ENCODE results near the gene REV3L. TPM values are rescaled to one million over a fixed set of nuclear protein-coding genes. Genes with fewer than 3 reads are reported as not detected.

The REV3L gene
- total and polyA plus RNA-seq, 4 donors, result 8.8 to 91.4 (median 19.8) TPM

- WGBS, 2 donors, result 70 to 74% methylated on average over 2 of the region's 2 CpGs
- no peak for TF ChIP-seq CTCF (IDR thresholded peaks at IDR 0.05; ENCODE audit: control extremely low read depth, extremely low read depth)
- no peaks in the 10 kb centered on the region for H3K36me3 ChIP-seq (ENCODE audit: control insufficient read depth in 4 of 4, insufficient read depth in 4 of 4, low read length in 4 of 4)
- no peaks in the 10 kb centered on the region for H3K27me3 ChIP-seq (ENCODE audit: control insufficient read depth in 3 of 3, insufficient read depth in 3 of 3, low read length in 2 of 3)
- ATAC-seq (ENCODE audit: insufficient read depth, low FRiP score), result no peak
- H3K9me3 ChIP-seq (ENCODE audit: control insufficient read depth in 4 of 4, insufficient read depth in 3 of 4, low read length in 3 of 4), result no peaks in the 10 kb centered on the region
- H3K4me3 ChIP-seq, result no peak overlapping the region
- peaks cover 0 to 11% (median 2%) of the 10 kb centered on the region in 5 donors for H3K4me1 ChIP-seq (ENCODE audit: control insufficient read depth in 5 of 5, insufficient read depth in 5 of 5, low read length in 5 of 5)
- DNase-seq, result no peak
- H3K9ac ChIP-seq (ENCODE audit: insufficient read depth in 1 of 2, low read length in 2 of 2), result no peak overlapping the region
- H3K27ac ChIP-seq (ENCODE audit: low read depth in 1 of 2, low read length in 1 of 2), result no peak overlapping the region
These were observed 47.2 kb upstream of the REV3L start for GRCh38 chr6:111530218-111530617.

DNA sequence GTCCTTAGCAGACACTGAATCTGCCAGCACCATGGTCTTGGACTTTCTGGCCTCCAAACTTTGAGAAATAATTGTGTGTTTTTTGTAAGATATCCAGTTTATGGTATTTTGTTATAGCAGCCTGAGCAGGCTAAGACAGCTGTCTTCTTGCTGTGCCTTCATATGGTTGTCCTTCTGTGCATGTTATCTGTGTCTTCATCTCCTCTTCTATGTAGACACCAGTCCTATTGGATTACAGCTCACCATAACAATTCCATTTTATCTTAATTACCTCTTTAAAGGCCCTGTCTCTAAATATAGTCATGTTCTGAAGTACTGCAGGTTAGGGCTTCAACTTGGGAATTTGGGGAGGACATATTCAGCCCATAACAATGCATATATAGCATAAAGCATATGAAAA is 44.3 kb upstream of the REV3L start:
- ATAC-seq (ENCODE audit: insufficient read depth, low FRiP score) (no peak), DNase-seq (no peak)
- no peak overlapping the region for H3K4me3 ChIP-seq
- no peaks in the 10 kb centered on the region for H3K36me3 ChIP-seq (ENCODE audit: control insufficient read depth in 4 of 4, insufficient read depth in 4 of 4, low read length in 4 of 4)
- H3K27ac ChIP-seq (ENCODE audit: low read depth in 1 of 2, low read length in 1 of 2), result no peak overlapping the region
- H3K27me3 ChIP-seq (ENCODE audit: control insufficient read depth in 3 of 3, insufficient read depth in 3 of 3, low read length in 2 of 3), result no peaks in the 10 kb centered on the region
- H3K4me1 ChIP-seq (ENCODE audit: control insufficient read depth in 5 of 5, insufficient read depth in 5 of 5, low read length in 5 of 5), result peaks cover 0 to 12% (median 6%) of the 10 kb centered on the region in 5 donors
- no peaks in the 10 kb centered on the region for H3K9me3 ChIP-seq (ENCODE audit: control insufficient read depth in 4 of 4, insufficient read depth in 3 of 4, low read length in 3 of 4)
- H3K9ac ChIP-seq (ENCODE audit: insufficient read depth in 1 of 2, low read length in 2 of 2), result no peak overlapping the region
- TF ChIP-seq CTCF (IDR thresholded peaks at IDR 0.05; ENCODE audit: control extremely low read depth, extremely low read depth), result no peak

- H3K4me1 ChIP-seq (ENCODE audit: control insufficient read depth in 5 of 5, insufficient read depth in 5 of 5, low read length in 5 of 5), result peaks cover 0 to 12% (median 6%) of the 10 kb centered on the region in 5 donors
- H3K27me3 ChIP-seq (ENCODE audit: control insufficient read depth in 3 of 3, insufficient read depth in 3 of 3, low read length in 2 of 3), result no peaks in the 10 kb centered on the region
- H3K36me3 ChIP-seq (ENCODE audit: control insufficient read depth in 4 of 4, insufficient read depth in 4 of 4, low read length in 4 of 4), result peaks cover 0 to 3% (median 0%) of the 10 kb centered on the region in 4 donors
- H3K4me3 ChIP-seq, result no peak overlapping the region
- ATAC-seq (ENCODE audit: insufficient read depth, low FRiP score) (no peak), DNase-seq (peak in 2 of 3 donors; percentile 27 to 37)
- H3K9me3 ChIP-seq (ENCODE audit: control insufficient read depth in 4 of 4, insufficient read depth in 3 of 4, low read length in 3 of 4), result no peaks in the 10 kb centered on the region
- no peak overlapping the region for H3K9ac ChIP-seq (ENCODE audit: insufficient read depth in 1 of 2, low read length in 2 of 2)
- no peak overlapping the region for H3K27ac ChIP-seq (ENCODE audit: low read depth in 1 of 2, low read length in 1 of 2)
- no peak for TF ChIP-seq CTCF (IDR thresholded peaks at IDR 0.05; ENCODE audit: control extremely low read depth, extremely low read depth)
These were observed 41.7 kb upstream of the REV3L start for GRCh38 chr6:111524735-111525134.

DNA sequence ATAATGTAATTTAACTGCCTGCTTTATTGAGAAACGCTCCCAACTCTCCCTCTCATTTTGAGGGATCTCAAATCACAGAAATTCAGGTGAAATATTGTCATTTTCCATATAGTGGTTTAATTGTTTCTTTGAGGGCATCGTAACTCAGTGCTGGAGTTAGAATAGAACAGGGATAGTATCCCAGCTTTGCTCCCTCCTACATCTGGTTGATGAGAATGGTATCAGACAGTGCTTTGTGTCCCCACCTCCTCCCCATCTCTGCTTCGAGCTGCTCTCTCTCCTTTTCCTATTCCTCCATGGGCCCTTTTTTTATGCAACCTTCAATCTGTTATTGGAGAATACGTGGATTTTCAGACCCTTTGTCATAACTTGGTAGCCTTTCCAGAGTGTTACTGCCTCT is 41.2 kb upstream of the REV3L start:
- H3K9me3 ChIP-seq (ENCODE audit: control insufficient read depth in 4 of 4, insufficient read depth in 3 of 4, low read length in 3 of 4), result no peaks in the 10 kb centered on the region
- H3K4me3 ChIP-seq, result no peak overlapping the region
- WGBS, 2 donors, result 88 to 91% methylated on average over 4 of the region's 4 CpGs
- peaks cover 0 to 12% (median 6%) of the 10 kb centered on the region in 5 donors for H3K4me1 ChIP-seq (ENCODE audit: control insufficient read depth in 5 of 5, insufficient read depth in 5 of 5, low read length in 5 of 5)
- H3K36me3 ChIP-seq (ENCODE audit: control insufficient read depth in 4 of 4, insufficient read depth in 4 of 4, low read length in 4 of 4), result peaks cover 0 to 3% (median 0%) of the 10 kb centered on the region in 4 donors
- DNase-seq, result no peak
- TF ChIP-seq CTCF (IDR thresholded peaks at IDR 0.05; ENCODE audit: control extremely low read depth, extremely low read depth), result no peak
- ATAC-seq (ENCODE audit: insufficient read depth, low FRiP score), result no peak
- H3K9ac ChIP-seq (ENCODE audit: insufficient read depth in 1 of 2, low read length in 2 of 2), result no peak overlapping the region
- no peak overlapping the region for H3K27ac ChIP-seq (ENCODE audit: low read depth in 1 of 2, low read length in 1 of 2)
- no peaks in the 10 kb centered on the region for H3K27me3 ChIP-seq (ENCODE audit: control insufficient read depth in 3 of 3, insufficient read depth in 3 of 3, low read length in 2 of 3)

Measured in lung (tissue), 12 donors.